Measurements from ENCODE around the gene MRPS9. TPM values are rescaled to one million over a fixed set of nuclear protein-coding genes. Genes with fewer than 3 reads are reported as not detected.

The MRPS9 gene
- total RNA-seq, 1 donor from 2014 or later: 16.8 TPM

DNA sequence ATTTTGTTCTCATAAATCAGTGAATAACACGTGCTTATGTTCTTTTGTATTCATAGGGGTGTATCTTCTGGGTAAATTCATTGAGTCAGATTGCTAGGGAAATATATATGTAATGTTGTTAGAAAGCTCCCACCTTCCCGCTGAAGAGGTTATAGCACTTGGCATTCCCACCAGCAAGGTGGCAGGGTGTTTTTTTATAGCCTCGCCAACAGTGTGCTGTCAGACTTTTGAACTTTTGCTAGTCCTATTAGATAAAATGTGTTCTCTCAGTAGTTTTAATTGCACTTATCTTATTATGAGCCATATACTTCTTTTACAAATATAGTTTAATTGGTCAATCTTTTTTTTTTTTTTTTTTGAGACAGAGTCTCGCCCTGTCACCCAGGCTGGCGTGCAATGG is 31.0 kb downstream of the MRPS9 start:
- no peaks in the 10 kb centered on the region for H3K27me3 Mint-ChIP-seq (ENCODE audit: low read depth)
- peaks cover 2% of the 10 kb centered on the region for H3K36me3 Mint-ChIP-seq (ENCODE audit: low read depth)
- H3K4me1 Mint-ChIP-seq (ENCODE audit: low read depth): no peaks in the 10 kb centered on the region
- DNase-seq (ENCODE audit: low spot score): no peak
- no peaks in the 10 kb centered on the region for H3K9me3 Mint-ChIP-seq (ENCODE audit: low read depth)
- TF ChIP-seq CTCF (IDR thresholded peaks at IDR 0.05): no peak
- H3K27ac Mint-ChIP-seq (ENCODE audit: unreplicated experiment): no peak overlapping the region
- no peak overlapping the region for H3K4me3 Mint-ChIP-seq (ENCODE audit: unreplicated experiment)

DNA sequence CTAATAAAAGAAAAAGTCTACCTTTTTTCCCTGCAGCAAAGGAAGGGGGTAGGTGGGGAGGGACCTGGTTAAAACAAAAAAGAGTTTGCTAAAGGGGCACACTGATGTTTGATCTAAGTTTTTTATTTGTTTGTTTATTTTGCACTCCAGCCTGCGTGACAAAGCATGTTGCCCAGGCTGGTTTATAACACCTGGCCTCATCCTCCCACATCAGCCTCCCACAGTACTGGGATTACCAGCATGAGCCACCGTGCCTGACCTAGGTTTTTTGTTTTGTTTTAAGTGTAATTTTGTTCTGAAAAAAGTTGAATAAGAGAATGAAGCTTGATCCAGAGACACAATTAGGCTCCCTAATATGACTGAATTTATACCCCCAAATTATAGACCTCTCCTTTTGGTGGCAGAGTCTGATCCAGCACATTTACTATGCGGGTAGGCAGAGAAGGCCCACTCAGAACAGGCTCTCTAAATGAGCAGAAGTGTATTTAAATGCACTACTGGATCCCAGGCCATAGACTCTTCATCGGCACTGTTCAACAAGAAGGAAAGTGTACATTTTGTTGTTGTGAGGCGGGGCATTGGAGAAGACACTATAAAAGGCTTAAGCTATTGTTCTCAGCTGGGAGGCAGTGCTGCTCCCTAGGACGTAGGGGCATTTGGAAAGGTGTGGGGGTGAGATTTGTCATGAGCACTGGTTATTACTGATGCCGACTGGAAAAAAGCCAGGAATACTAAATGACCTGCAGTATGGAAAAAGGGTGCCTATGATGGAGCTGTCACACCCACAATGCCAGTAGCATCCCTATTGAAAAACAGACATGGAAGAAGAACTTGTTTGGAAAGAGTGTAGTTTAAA is 32.4 kb downstream of the MRPS9 start:
- Mint-ChIP-seq H3K4me3 (ENCODE audit: unreplicated experiment) (no peak overlapping the region), H3K4me1 (ENCODE audit: low read depth) (no peaks in the 10 kb centered on the region), H3K27ac (ENCODE audit: unreplicated experiment) (no peak overlapping the region), H3K9me3 (ENCODE audit: low read depth) (no peaks in the 10 kb centered on the region), H3K27me3 (ENCODE audit: low read depth) (no peaks in the 10 kb centered on the region), H3K36me3 (ENCODE audit: low read depth) (peaks cover 2% of the 10 kb centered on the region)
- TF ChIP-seq CTCF (IDR thresholded peaks at IDR 0.05): no peak
- no peak for DNase-seq (ENCODE audit: low spot score)

GRCh38 chr2:105071379-105071778 is 33.5 kb downstream of the MRPS9 start:
- Mint-ChIP-seq H3K4me1 (ENCODE audit: low read depth) (no peaks in the 10 kb centered on the region), H3K4me3 (ENCODE audit: unreplicated experiment) (no peak overlapping the region), H3K9me3 (ENCODE audit: low read depth) (no peaks in the 10 kb centered on the region), H3K27ac (ENCODE audit: unreplicated experiment) (no peak overlapping the region), H3K27me3 (ENCODE audit: low read depth) (no peaks in the 10 kb centered on the region), H3K36me3 (ENCODE audit: low read depth) (peaks cover 2% of the 10 kb centered on the region)
- no peak for DNase-seq (ENCODE audit: low spot score)
- no peak for TF ChIP-seq CTCF (IDR thresholded peaks at IDR 0.05)

GRCh38 chr2:105072039-105072438 is 34.2 kb downstream of the MRPS9 start:
- TF ChIP-seq CTCF (IDR thresholded peaks at IDR 0.05): no peak
- H3K27ac Mint-ChIP-seq (ENCODE audit: unreplicated experiment): no peak overlapping the region
- DNase-seq (ENCODE audit: low spot score): no peak
- H3K27me3 Mint-ChIP-seq (ENCODE audit: low read depth): no peaks in the 10 kb centered on the region
- no peaks in the 10 kb centered on the region for H3K9me3 Mint-ChIP-seq (ENCODE audit: low read depth)
- H3K36me3 Mint-ChIP-seq (ENCODE audit: low read depth): peaks cover 2% of the 10 kb centered on the region
- no peaks in the 10 kb centered on the region for H3K4me1 Mint-ChIP-seq (ENCODE audit: low read depth)
- H3K4me3 Mint-ChIP-seq (ENCODE audit: unreplicated experiment): no peak overlapping the region

DNA sequence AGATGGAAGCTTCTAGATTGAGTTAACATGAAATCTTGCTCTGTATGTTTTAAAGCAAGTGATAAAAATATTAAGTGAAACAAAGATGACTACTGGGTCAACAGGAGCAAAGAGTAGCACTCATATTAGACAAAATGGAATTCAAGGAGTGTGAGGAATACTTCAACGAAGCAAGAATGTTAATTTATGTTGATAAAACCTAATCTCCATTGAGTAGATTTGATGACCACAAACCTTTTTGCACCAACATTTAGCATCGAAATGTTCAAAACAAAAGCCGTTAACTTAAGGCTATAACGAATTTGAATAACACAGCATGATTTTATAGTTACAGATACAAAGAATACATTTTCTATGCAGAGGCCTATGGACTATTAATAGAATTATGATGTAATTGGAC is 35.7 kb downstream of the MRPS9 start:
- no peaks in the 10 kb centered on the region for H3K9me3 Mint-ChIP-seq (ENCODE audit: low read depth)
- TF ChIP-seq CTCF (IDR thresholded peaks at IDR 0.05): no peak
- H3K4me1 Mint-ChIP-seq (ENCODE audit: low read depth): peaks cover 4% of the 10 kb centered on the region
- no peaks in the 10 kb centered on the region for H3K27me3 Mint-ChIP-seq (ENCODE audit: low read depth)
- H3K27ac Mint-ChIP-seq (ENCODE audit: unreplicated experiment): no peak overlapping the region
- DNase-seq (ENCODE audit: low spot score): no peak
- no peak overlapping the region for H3K4me3 Mint-ChIP-seq (ENCODE audit: unreplicated experiment)
- H3K36me3 Mint-ChIP-seq (ENCODE audit: low read depth): peaks cover 2% of the 10 kb centered on the region

All from chondrocyte (in vitro differentiated cells).